GM12865 (cell line): ENCODE data around the gene BTBD18.

ENCODE experiments used
- DNase-seq: peaks from one replicate; pipeline ENCODE4 v3.0.0; 2010; ENCODE audit warnings: low read depth
- H3K4me3 ChIP-seq: 2 replicates; pipeline ENCODE4 v1.5.1; 2011; ENCODE audit warnings: mild to moderate bottlenecking, low read depth, low read length, control low read depth
- TF ChIP-seq, protein P1 (sequence below): IDR thresholded peaks from 2 replicates; pipeline ENCODE4 v1.5.1; 2011; ENCODE audit warnings: low read length, control low read depth, low read depth, inconsistent platforms; ENCODE audit not compliant: insufficient read depth; ENCODE audit errors: missing control alignments

The BTBD18 gene

DNA sequence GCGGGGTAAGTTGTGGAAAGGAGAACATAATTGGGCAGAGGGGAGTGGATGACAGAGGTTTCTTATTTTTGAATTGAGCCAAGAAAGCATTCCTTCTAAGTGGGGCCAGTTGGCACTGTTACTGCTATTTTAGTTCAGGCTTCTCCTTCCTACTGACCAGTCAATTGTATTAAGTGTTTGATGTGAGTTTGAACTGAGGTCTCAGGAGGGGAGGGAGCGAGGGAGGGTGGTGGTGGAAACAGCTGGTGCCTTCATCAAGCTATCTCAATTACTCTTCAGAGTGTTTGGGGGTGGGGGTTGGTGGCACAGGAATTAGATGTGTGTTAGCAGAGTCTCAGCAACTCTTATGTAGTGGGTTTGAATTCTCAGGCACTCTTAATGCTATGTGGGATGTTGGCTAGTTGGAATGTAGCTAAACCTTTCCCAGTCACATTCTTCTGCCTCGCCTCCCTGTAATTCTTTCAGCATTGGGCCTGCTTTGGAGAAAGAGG lies 24.5 kb upstream of the BTBD18 start:
- no peak overlapping the region for H3K4me3 ChIP-seq
- DNase-seq: no peak
- TF ChIP-seq, protein P1, sequence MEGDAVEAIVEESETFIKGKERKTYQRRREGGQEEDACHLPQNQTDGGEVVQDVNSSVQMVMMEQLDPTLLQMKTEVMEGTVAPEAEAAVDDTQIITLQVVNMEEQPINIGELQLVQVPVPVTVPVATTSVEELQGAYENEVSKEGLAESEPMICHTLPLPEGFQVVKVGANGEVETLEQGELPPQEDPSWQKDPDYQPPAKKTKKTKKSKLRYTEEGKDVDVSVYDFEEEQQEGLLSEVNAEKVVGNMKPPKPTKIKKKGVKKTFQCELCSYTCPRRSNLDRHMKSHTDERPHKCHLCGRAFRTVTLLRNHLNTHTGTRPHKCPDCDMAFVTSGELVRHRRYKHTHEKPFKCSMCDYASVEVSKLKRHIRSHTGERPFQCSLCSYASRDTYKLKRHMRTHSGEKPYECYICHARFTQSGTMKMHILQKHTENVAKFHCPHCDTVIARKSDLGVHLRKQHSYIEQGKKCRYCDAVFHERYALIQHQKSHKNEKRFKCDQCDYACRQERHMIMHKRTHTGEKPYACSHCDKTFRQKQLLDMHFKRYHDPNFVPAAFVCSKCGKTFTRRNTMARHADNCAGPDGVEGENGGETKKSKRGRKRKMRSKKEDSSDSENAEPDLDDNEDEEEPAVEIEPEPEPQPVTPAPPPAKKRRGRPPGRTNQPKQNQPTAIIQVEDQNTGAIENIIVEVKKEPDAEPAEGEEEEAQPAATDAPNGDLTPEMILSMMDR: no peak

GRCh38 chr11:57775491-57775890 lies 23.9 kb upstream of the BTBD18 start:
- no peak for DNase-seq
- TF ChIP-seq, protein P1: no peak
- H3K4me3 ChIP-seq: no peak overlapping the region

- H3K4me3 ChIP-seq: no peak overlapping the region
- no peak for DNase-seq
- TF ChIP-seq, protein P1: no peak
Observed at GRCh38 chr11:57773026-57773598, 21.5 kb upstream of the BTBD18 start.

- no peak overlapping the region for H3K4me3 ChIP-seq
Observed at GRCh38 chr11:57772562-57772961, 20.9 kb upstream of the BTBD18 start.

DNA sequence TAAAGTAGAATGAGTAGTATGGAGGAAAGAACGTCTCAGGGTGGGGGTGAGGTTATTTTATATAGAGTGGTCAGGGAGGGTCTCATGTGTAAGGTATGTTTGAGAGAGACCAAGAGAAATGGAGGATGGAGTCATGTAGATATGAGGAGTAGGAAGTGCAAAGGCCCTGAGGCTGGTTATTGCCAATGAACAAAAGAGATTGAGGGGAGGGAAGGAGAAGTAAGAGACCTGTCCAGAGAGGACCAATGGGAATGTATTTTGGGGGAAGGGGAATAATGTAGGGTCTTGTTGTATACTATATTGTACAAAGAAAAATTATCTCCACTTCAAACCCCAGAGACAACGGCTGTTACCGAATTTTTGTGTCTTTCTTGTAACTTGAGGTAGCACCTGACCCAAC lies 19.7 kb upstream of the BTBD18 start:
- no peak for DNase-seq
- TF ChIP-seq, protein P1: no peak
- no peak overlapping the region for H3K4me3 ChIP-seq

More at GRCh38 chr11:57772562-57772961, 20.9 kb upstream of the BTBD18 start:
- TF ChIP-seq, protein P1: no peak
- no peak for DNase-seq

- TF ChIP-seq, protein P1: no peak
- DNase-seq: no peak
- no peak overlapping the region for H3K4me3 ChIP-seq
Observed at GRCh38 chr11:57770793-57771192, 19.2 kb upstream of the BTBD18 start.

DNA sequence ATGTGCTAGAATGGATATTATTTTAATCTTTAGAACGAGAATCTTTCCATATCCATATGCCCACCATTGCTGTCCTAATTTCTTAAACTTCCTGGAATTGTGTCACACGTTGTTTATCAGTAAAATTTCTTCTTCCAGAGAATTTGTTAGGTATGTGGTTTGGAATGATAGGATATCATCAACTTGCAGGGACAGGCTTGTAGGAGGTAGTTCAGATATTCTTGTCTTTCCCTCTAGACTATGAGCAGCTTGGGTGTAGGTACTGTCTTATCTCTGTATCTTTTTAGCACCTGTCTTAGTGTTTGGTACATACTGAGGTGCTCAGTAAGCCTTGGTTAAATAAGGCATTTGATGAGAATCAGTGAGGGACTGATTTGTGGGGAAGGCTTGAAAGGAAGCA lies 13.4 kb upstream of the BTBD18 start:
- H3K4me3 ChIP-seq: peak overlapping the region; percentile 1
- DNase-seq: no peak
- TF ChIP-seq, protein P1: no peak
